Measurements from ENCODE around the gene NTMT1.

DNA sequence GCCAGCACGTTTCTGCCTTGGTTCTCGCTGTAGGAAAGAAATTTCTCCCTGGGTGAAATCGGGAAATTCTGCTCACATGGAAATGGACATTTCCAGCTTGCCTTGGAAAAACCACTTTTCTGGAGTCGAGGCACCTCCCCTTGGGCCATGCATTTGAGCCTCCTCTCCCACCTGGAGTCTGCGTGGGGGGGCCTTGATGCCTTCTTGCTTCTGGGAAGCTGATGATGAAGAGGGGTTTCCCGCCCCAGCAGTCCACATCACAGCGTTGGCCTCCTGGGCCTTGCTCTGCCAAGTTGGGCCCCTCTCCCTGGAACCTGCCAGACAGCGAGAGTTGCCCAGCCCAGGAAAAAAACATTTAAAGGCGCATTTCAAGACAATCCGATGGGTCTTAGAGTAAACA is 17.7 kb downstream of the NTMT1 start:
- TF ChIP-seq, protein P1, sequence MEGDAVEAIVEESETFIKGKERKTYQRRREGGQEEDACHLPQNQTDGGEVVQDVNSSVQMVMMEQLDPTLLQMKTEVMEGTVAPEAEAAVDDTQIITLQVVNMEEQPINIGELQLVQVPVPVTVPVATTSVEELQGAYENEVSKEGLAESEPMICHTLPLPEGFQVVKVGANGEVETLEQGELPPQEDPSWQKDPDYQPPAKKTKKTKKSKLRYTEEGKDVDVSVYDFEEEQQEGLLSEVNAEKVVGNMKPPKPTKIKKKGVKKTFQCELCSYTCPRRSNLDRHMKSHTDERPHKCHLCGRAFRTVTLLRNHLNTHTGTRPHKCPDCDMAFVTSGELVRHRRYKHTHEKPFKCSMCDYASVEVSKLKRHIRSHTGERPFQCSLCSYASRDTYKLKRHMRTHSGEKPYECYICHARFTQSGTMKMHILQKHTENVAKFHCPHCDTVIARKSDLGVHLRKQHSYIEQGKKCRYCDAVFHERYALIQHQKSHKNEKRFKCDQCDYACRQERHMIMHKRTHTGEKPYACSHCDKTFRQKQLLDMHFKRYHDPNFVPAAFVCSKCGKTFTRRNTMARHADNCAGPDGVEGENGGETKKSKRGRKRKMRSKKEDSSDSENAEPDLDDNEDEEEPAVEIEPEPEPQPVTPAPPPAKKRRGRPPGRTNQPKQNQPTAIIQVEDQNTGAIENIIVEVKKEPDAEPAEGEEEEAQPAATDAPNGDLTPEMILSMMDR (IDR thresholded peaks at IDR 0.05), result no peak
- no peak for TF ChIP-seq POLR2AphosphoS5 (IDR thresholded peaks at IDR 0.05)
- no peak for TF ChIP-seq POLR2A (IDR thresholded peaks at IDR 0.05)
